Ovary (tissue), 9 donors: Measurements from ENCODE around the gene CLIC4. TPM values are rescaled to one million over a fixed set of nuclear protein-coding genes. Genes with fewer than 3 reads are reported as not detected.

Experiments used
- DNase-seq, 5 donors: peaks; one replicate each; pipeline ENCODE4 v3.0.0-alpha.2; 2019 to 2020
- H3K27ac ChIP-seq, 2 donors: fragments of 200-600 bp; one replicate each; pipeline versions ENCODE4 v1.5.1 to v1.8.0; 2019 to 2022
- H3K27me3 ChIP-seq: fragments of 200-600 bp; one replicate; pipeline ENCODE4 v1.8.0; 2022
- H3K36me3 ChIP-seq: fragments of 200-600 bp; sonication (generic); one replicate; pipeline ENCODE4 v1.5.1; 2019
- H3K4me1 ChIP-seq: one replicate; pipeline ENCODE4 v1.8.1; 2013; ENCODE audit warnings: mild to moderate bottlenecking, moderate library complexity; ENCODE audit not compliant: insufficient read depth
- H3K4me3 ChIP-seq: fragments of 200-600 bp; sonication (generic); one replicate; pipeline ENCODE4 v1.5.1; 2017
- H3K9me3 ChIP-seq, 2 donors: fragments of 200-600 bp in 1 of 2; sonication (generic) in 1 of 2; one replicate each; pipeline versions ENCODE4 v1.5.1 to v1.8.1; 2013 to 2019; ENCODE audit warnings: mild to moderate bottlenecking in 1 of 2, moderate library complexity in 1 of 2
- EP300 ChIP-seq: sonication (generic); formaldehyde crosslinking; IDR thresholded peaks from one replicate; pipeline ENCODE4 v1.6.1; 2017; ENCODE audit warnings: antibody characterized with exemption
- POLR2A ChIP-seq: fragments of 450-650 bp; IDR thresholded peaks from one replicate; pipeline ENCODE4 v1.6.1; 2017; ENCODE audit warnings: antibody characterized with exemption, mild to moderate bottlenecking, moderate library complexity
- WGBS, 3 donors: extraction: QIAGEN DNeasy Blood & Tissue Kit in 1 of 3; methylation state at CpG; one replicate each; pipeline versions ENCODE4 v1.1.5 to v1.1.7; 2013 to 2017; 5-methylcytosine and 5-hydroxymethylcytosine counted together
- intact Hi-C, 4 donors: fragments of 100-400 bp; cut with DNase I; formaldehyde crosslinking; loops; one replicate each; pipeline versions ENCODE4 v1.11.0 to v1.15.1; 2022 to 2023
- polyA plus RNA-seq, 2 donors: library from polyadenylated mRNA; stranded (reverse); fragments of 200-250 nt in 1 of 2; fragments of 350-450 nt in 1 of 2; fragmentation: Illumina TruSeq in 1 of 2; extraction: RNeasy Lipid Tissue Mini Kit (QIAGEN cat#74804) in 1 of 2; gene quantifications; one replicate each; pipeline ENCODE4 v1.2.3, GENCODE V29; 2013 to 2014
- total RNA-seq, 7 donors: library from RNA; depleted of rRNA in 2 of 7; stranded (reverse); fragments of >200 nt in 2 of 7; fragmentation: NEBNext Ultra II Directional in 3 of 7; extraction: Animal tissue kit (Norgen Biotek cat#: 25700) in 3 of 7; gene quantifications; one replicate each; pipeline versions ENCODE4 v1.1.0 to v1.2.4, GENCODE V29; 2016 to 2023
- TF ChIP-seq, protein P1 (sequence below), 3 donors: fragments of 450-650 bp in 2 of 3; fragments of 200-600 bp in 1 of 3; IDR thresholded peaks; one replicate each; pipeline versions ENCODE4 v1.5.1 to v1.8.0; 2016 to 2022; ENCODE audit warnings: antibody characterized with exemption in 3 of 3, mild to moderate bottlenecking in 1 of 3
- donor health status: DM: no; HTN: no; CAD: no; lungs with moderate emphysema.
- donor health status: DM: no; HTN: no; CAD: no.
- donor health status: Bipolar disorder and iron deficiency.
- donor health status: DM: yes; HTN: yes; CAD: no.
- donor health status: DM: no; HTN: no; CAD: no.
- donor health status: DM: yes; HTN: yes; CAD: no.

Gene CLIC4
- total and polyA plus RNA-seq, 9 donors, result 53.6 to 209 (median 125) TPM

GRCh38 chr1:24856787-24857506, 111.7 kb downstream of the CLIC4 start:
- Histone ChIP-seq H3K4me3 (no peak overlapping the region), H3K4me1 (no peaks in the 10 kb centered on the region), H3K36me3 (no peaks in the 10 kb centered on the region), H3K27ac (no peak overlapping the region), H3K9me3 (no peaks in the 10 kb centered on the region), H3K27me3 (no peaks in the 10 kb centered on the region)
- TF ChIP-seq POLR2A (no peak), EP300 (no peak)
- TF ChIP-seq, protein P1, sequence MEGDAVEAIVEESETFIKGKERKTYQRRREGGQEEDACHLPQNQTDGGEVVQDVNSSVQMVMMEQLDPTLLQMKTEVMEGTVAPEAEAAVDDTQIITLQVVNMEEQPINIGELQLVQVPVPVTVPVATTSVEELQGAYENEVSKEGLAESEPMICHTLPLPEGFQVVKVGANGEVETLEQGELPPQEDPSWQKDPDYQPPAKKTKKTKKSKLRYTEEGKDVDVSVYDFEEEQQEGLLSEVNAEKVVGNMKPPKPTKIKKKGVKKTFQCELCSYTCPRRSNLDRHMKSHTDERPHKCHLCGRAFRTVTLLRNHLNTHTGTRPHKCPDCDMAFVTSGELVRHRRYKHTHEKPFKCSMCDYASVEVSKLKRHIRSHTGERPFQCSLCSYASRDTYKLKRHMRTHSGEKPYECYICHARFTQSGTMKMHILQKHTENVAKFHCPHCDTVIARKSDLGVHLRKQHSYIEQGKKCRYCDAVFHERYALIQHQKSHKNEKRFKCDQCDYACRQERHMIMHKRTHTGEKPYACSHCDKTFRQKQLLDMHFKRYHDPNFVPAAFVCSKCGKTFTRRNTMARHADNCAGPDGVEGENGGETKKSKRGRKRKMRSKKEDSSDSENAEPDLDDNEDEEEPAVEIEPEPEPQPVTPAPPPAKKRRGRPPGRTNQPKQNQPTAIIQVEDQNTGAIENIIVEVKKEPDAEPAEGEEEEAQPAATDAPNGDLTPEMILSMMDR (IDR thresholded peaks at IDR 0.05), result no peak
- intact Hi-C loops, result loop anchor here in 1 of 4 donors (5.0 kb wide), 1 partner anchor 305 kb away; no protein-coding TSS in a partner anchor
- WGBS, 3 donors, result 85 to 91% (median 89%) methylated on average over 16 of the region's 16 CpGs
- DNase-seq, result no peak

GRCh38 chr1:24857507-24858133, 112.4 kb downstream of the CLIC4 start:
- Histone ChIP-seq H3K4me1 (no peaks in the 10 kb centered on the region), H3K36me3 (no peaks in the 10 kb centered on the region), H3K27ac (no peak overlapping the region), H3K9me3 (no peaks in the 10 kb centered on the region), H3K4me3 (no peak overlapping the region), H3K27me3 (no peaks in the 10 kb centered on the region)
- DNase-seq, result no peak
- TF ChIP-seq EP300, result no peak
- TF ChIP-seq, protein P1 (IDR thresholded peaks at IDR 0.05), result no peak
- no peak for TF ChIP-seq POLR2A
- 70 to 78% (median 78%) methylated on average over 6 of the region's 6 CpGs for WGBS, 3 donors
- intact Hi-C loops, result loop anchor here in 1 of 4 donors (5.0 kb wide), 1 partner anchor 305 kb away; no protein-coding TSS in a partner anchor

DNA sequence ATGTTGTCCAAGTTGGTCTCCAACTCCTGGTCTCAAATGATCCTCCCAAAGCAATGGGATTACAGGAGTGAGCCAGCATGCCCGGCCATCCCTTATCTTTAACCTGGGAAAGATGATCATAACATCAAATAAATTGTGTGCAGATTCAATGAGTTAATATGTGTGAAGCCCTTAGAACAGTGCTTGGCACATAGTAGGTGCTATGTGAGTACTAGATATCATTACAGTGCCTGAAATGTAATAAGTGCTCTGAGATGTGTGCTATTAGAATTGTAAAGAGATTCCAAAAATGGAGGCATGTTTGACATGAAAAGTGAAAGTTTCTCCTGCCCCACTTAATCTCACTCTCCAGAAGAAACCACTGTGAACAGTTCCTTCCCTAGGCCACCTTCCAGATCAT, 113.0 kb downstream of the CLIC4 start:
- H3K4me3 ChIP-seq, result no peak overlapping the region
- 62 to 80% (median 64%) methylated on average over 1 of the region's 1 CpG for WGBS, 3 donors
- no peaks in the 10 kb centered on the region for H3K36me3 ChIP-seq
- H3K27ac ChIP-seq, result no peak overlapping the region
- no peaks in the 10 kb centered on the region for H3K4me1 ChIP-seq
- no peak for DNase-seq
- no peaks in the 10 kb centered on the region for H3K9me3 ChIP-seq
- intact Hi-C loops, result loop anchor here in 1 of 4 donors (5.0 kb wide), 1 partner anchor 304 kb away; no protein-coding TSS in a partner anchor
- no peaks in the 10 kb centered on the region for H3K27me3 ChIP-seq
- TF ChIP-seq, protein P1 (IDR thresholded peaks at IDR 0.05), result no peak
- no peak for TF ChIP-seq EP300
- no peak for TF ChIP-seq POLR2A

GRCh38 chr1:24859063-24860010, 114.1 kb downstream of the CLIC4 start:
- Histone ChIP-seq H3K36me3 (no peaks in the 10 kb centered on the region), H3K27me3 (no peaks in the 10 kb centered on the region), H3K4me1 (no peaks in the 10 kb centered on the region), H3K4me3 (no peak overlapping the region), H3K9me3 (no peaks in the 10 kb centered on the region), H3K27ac (no peak overlapping the region)
- no peak for TF ChIP-seq POLR2A
- TF ChIP-seq, protein P1 (IDR thresholded peaks at IDR 0.05), result no peak
- no peak for TF ChIP-seq EP300
- no peak for DNase-seq
- intact Hi-C loops, result loop anchor here in 2 of 4 donors (5.0 kb wide), 2 partner anchors 303 to 338 kb away; no protein-coding TSS in a partner anchor
- 68 to 79% (median 73%) methylated on average over 10 of the region's 10 CpGs for WGBS, 3 donors
